MM.1S (cell line): Measurements from ENCODE around the gene FBLN7.

Experiments used
- CTCF ChIP-seq: fragments of 300-600 bp; sonication (generic); IDR thresholded peaks from 2 replicates; pipeline ENCODE4 v1.5.1; 2016; ENCODE audit warnings: antibody characterized with exemption, low read length, mixed read lengths
- EZH2 ChIP-seq: fragments of 300-600 bp; sonication (generic); optimal IDR thresholded peaks from 2 replicates; pipeline ENCODE3; 2017; ENCODE audit warnings: low read depth, mild to moderate bottlenecking, antibody characterized with exemption, low read length, mixed read lengths
- EZH2phosphoT487 ChIP-seq: fragments of 300-600 bp; sonication (generic); IDR thresholded peaks from 2 replicates; pipeline ENCODE4 v1.6.1; 2018; ENCODE audit warnings: antibody characterized with exemption, low read length

- TF ChIP-seq CTCF = no peak
- no peak for TF ChIP-seq EZH2
- no peak for TF ChIP-seq EZH2phosphoT487
Measured at GRCh38 chr2:112150447-112150846, 12.3 kb downstream of the FBLN7 start.
